ENCODE data around the gene ANGPTL1.

GRCh38 chr1:178844436-178844835 lies 26.4 kb downstream of the ANGPTL1 start:
- no peak for TF ChIP-seq TAF1 (conservative IDR thresholded peaks at IDR 0.05)
- no peak for TF ChIP-seq CTCF (IDR thresholded peaks at IDR 0.05; ENCODE audit: low read depth, low read length, missing input control)
- TF ChIP-seq, protein P1, sequence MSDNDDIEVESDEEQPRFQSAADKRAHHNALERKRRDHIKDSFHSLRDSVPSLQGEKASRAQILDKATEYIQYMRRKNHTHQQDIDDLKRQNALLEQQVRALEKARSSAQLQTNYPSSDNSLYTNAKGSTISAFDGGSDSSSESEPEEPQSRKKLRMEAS (IDR thresholded peaks at IDR 0.05): no peak
- no peak for TF ChIP-seq REST (IDR thresholded peaks at IDR 0.05)
- TF ChIP-seq, protein P2, sequence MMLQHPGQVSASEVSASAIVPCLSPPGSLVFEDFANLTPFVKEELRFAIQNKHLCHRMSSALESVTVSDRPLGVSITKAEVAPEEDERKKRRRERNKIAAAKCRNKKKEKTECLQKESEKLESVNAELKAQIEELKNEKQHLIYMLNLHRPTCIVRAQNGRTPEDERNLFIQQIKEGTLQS (IDR thresholded peaks at IDR 0.05): no peak
